HEK293T (cell line): ENCODE data around the gene PHF10.

ENCODE experiments used
- FOXA1 ChIP-seq: fragments of 450-650 bp; IDR thresholded peaks from 2 replicates; pipeline ENCODE4 v1.6.1; 2016; ENCODE audit warnings: mild to moderate bottlenecking
- FOXK2 ChIP-seq: fragments of 450-650 bp; IDR thresholded peaks from 2 replicates; pipeline ENCODE4 v1.6.1; 2016; ENCODE audit warnings: mild to moderate bottlenecking
- FOXM1 ChIP-seq: fragments of 450-650 bp; IDR thresholded peaks from 2 replicates; pipeline ENCODE4 v1.6.1; 2017; ENCODE audit warnings: mild to moderate bottlenecking, borderline replicate concordance
- NFRKB ChIP-seq: fragments of 450-650 bp; IDR thresholded peaks from 2 replicates; pipeline ENCODE4 v1.6.1; 2016; ENCODE audit warnings: mild to moderate bottlenecking, moderate library complexity
- SP1 ChIP-seq: fragments of 450-650 bp; IDR thresholded peaks from 2 replicates; pipeline ENCODE4 v1.6.1; 2017

GRCh38 chr6:169663468-169663867, 60.8 kb downstream of the PHF10 start:
- TF ChIP-seq FOXA1: no peak
- TF ChIP-seq FOXK2: no peak
- TF ChIP-seq SP1: no peak
- TF ChIP-seq FOXM1: no peak
- no peak for TF ChIP-seq NFRKB
